IMR-90 (cell line): Measurements from ENCODE around the gene DUSP16.

Experiments used
- CTCF ChIP-seq: conservative IDR thresholded peaks from 2 replicates; pipeline ENCODE4 v1.5.1; 2012; ENCODE audit warnings: mild to moderate bottlenecking, low read depth, low read length, improper control_type of control experiment
- RAD21 ChIP-seq: IDR thresholded peaks from 2 replicates; pipeline ENCODE4 v1.6.1; 2012; ENCODE audit warnings: low read length, improper control_type of control experiment

DNA sequence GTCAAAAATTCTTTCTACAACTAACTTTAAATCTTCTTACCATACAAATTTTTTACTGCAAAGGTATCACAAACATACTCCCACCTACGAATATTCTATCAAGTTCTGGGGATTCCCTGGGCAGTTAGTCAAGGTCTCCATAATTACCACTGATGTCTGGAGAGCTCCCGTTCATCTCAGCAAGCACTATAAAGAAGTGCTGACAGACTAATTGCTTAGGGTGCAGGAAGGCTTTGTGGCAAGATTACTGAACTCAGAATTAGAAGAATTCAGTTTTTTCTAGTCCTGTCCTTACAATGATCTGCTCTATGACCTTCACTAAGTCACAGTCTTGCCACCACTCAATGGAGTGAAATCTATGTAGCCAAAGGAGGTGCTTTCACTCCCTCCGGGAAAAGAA, 61.5 kb downstream of the DUSP16 start:
- TF ChIP-seq CTCF (no peak), RAD21 (no peak)
